ENCODE results near the gene BANP. TPM values are rescaled to one million over a fixed set of nuclear protein-coding genes. Genes with fewer than 3 reads are reported as not detected.
"Not testable (repeated sequence)": the region's sequence is repeated elsewhere in the genome, so short reads cannot be mapped to it uniquely, and the experiment has no call there.

Gene BANP
- total RNA-seq, 2 experiments from 2014 or later, result 35.1 to 38.6 TPM

- DNase-seq, result no peak
- CTCF ChIA-PET, result no interaction called here
- peaks cover 8% of the 10 kb centered on the region for H3K4me1 Mint-ChIP-seq (ENCODE audit: low read depth)
Observed at GRCh38 chr16:87996962-87997880, 46.0 kb downstream of the BANP start.

GRCh38 chr16:87998184-87998793 lies 47.1 kb downstream of the BANP start:
- H3K4me3 Mint-ChIP-seq; intact Hi-C loops (cut with micrococcal nuclease); H3K9me3 Mint-ChIP-seq; DNase-seq; H3K27me3 Mint-ChIP-seq (ENCODE audit: low read depth); H3K27ac Mint-ChIP-seq; H3K4me1 Mint-ChIP-seq (ENCODE audit: low read depth); CTCF ChIA-PET: not testable (repeated sequence)
- H3K36me3 Mint-ChIP-seq (ENCODE audit: low read depth), result peaks cover 13% of the 10 kb centered on the region

More at GRCh38 chr16:87996962-87997880, 46.0 kb downstream of the BANP start:
- no peaks in the 10 kb centered on the region for H3K27me3 Mint-ChIP-seq (ENCODE audit: low read depth)
- H3K9me3 Mint-ChIP-seq, result no peaks in the 10 kb centered on the region
- peaks cover 11% of the 10 kb centered on the region for H3K36me3 Mint-ChIP-seq (ENCODE audit: low read depth)
- intact Hi-C loops (cut with micrococcal nuclease), result no loop called here
- no peak overlapping the region for H3K27ac Mint-ChIP-seq
- H3K4me3 Mint-ChIP-seq, result no peak overlapping the region

- intact Hi-C loops (cut with micrococcal nuclease); H3K4me1 Mint-ChIP-seq (ENCODE audit: low read depth); CTCF ChIA-PET; H3K27ac Mint-ChIP-seq; H3K27me3 Mint-ChIP-seq (ENCODE audit: low read depth); DNase-seq; H3K4me3 Mint-ChIP-seq; H3K9me3 Mint-ChIP-seq: not testable (repeated sequence)
- H3K36me3 Mint-ChIP-seq (ENCODE audit: low read depth), result peaks cover 13% of the 10 kb centered on the region
Observed at GRCh38 chr16:87998992-87999391, 47.8 kb downstream of the BANP start.

GRCh38 chr16:88002211-88002610 lies 51.0 kb downstream of the BANP start:
- CTCF ChIA-PET, result interaction anchor here (0.8 kb wide), 1 partner anchor 17 kb away, joined by 4 read pairs; no protein-coding TSS in a partner anchor
- Mint-ChIP-seq H3K4me3 (no peak overlapping the region), H3K27ac (no peak overlapping the region), H3K27me3 (ENCODE audit: low read depth) (no peaks in the 10 kb centered on the region), H3K9me3 (no peaks in the 10 kb centered on the region), H3K36me3 (ENCODE audit: low read depth) (peaks cover 20% of the 10 kb centered on the region), H3K4me1 (ENCODE audit: low read depth) (peaks cover 8% of the 10 kb centered on the region)
- DNase-seq, result no peak
- intact Hi-C loops (cut with micrococcal nuclease), result no loop called here

GRCh38 chr16:88002749-88003148 lies 51.5 kb downstream of the BANP start:
- CTCF ChIA-PET, result no interaction called here
- H3K4me1 Mint-ChIP-seq (ENCODE audit: low read depth), result peaks cover 5% of the 10 kb centered on the region
- no peak overlapping the region for H3K27ac Mint-ChIP-seq

GRCh38 chr16:88003316-88003715 lies 52.1 kb downstream of the BANP start:
- intact Hi-C loops (cut with micrococcal nuclease), result no loop called here
- peaks cover 5% of the 10 kb centered on the region for H3K4me1 Mint-ChIP-seq (ENCODE audit: low read depth)
- no peaks in the 10 kb centered on the region for H3K27me3 Mint-ChIP-seq (ENCODE audit: low read depth)
- H3K36me3 Mint-ChIP-seq (ENCODE audit: low read depth), result peaks cover 29% of the 10 kb centered on the region
- no peak overlapping the region for H3K27ac Mint-ChIP-seq
- CTCF ChIA-PET, result no interaction called here
- DNase-seq, result no peak
- no peaks in the 10 kb centered on the region for H3K9me3 Mint-ChIP-seq
- H3K4me3 Mint-ChIP-seq, result no peak overlapping the region

More at GRCh38 chr16:88002749-88003148, 51.5 kb downstream of the BANP start:
- H3K27me3 Mint-ChIP-seq (ENCODE audit: low read depth), result no peaks in the 10 kb centered on the region
- intact Hi-C loops (cut with micrococcal nuclease), result no loop called here
- no peaks in the 10 kb centered on the region for H3K9me3 Mint-ChIP-seq
- H3K36me3 Mint-ChIP-seq (ENCODE audit: low read depth), result peaks cover 25% of the 10 kb centered on the region
- H3K4me3 Mint-ChIP-seq, result no peak overlapping the region
- DNase-seq, result no peak

- CTCF ChIA-PET, result interaction anchor here (1.5 kb wide), 1 partner anchor 40 kb away, joined by 3 read pairs; no protein-coding TSS in a partner anchor
- no peak overlapping the region for H3K4me3 Mint-ChIP-seq
- intact Hi-C loops (cut with micrococcal nuclease), result no loop called here
- peaks cover 5% of the 10 kb centered on the region for H3K4me1 Mint-ChIP-seq (ENCODE audit: low read depth)
- H3K27ac Mint-ChIP-seq, result no peak overlapping the region
- H3K27me3 Mint-ChIP-seq (ENCODE audit: low read depth), result no peaks in the 10 kb centered on the region
- peaks cover 26% of the 10 kb centered on the region for H3K36me3 Mint-ChIP-seq (ENCODE audit: low read depth)
- no peak for DNase-seq
- H3K9me3 Mint-ChIP-seq, result no peaks in the 10 kb centered on the region
Observed at GRCh38 chr16:88003736-88004135, 52.5 kb downstream of the BANP start.

- Mint-ChIP-seq H3K27me3 (ENCODE audit: low read depth) (no peaks in the 10 kb centered on the region), H3K27ac (no peak overlapping the region), H3K9me3 (no peaks in the 10 kb centered on the region), H3K4me3 (no peak overlapping the region), H3K36me3 (ENCODE audit: low read depth) (peaks cover 24% of the 10 kb centered on the region), H3K4me1 (ENCODE audit: low read depth) (peaks cover 5% of the 10 kb centered on the region)
- CTCF ChIA-PET, result interaction anchor here (1.0 to 1.5 kb wide), 3 partner anchors 41 to 48 kb away, joined by 3 read pairs; no protein-coding TSS in a partner anchor
- no peak for DNase-seq
- intact Hi-C loops (cut with micrococcal nuclease), result no loop called here
Observed at GRCh38 chr16:88004391-88004790, 53.2 kb downstream of the BANP start.

- Mint-ChIP-seq H3K27me3 (ENCODE audit: low read depth) (no peaks in the 10 kb centered on the region), H3K4me3 (no peak overlapping the region), H3K4me1 (ENCODE audit: low read depth) (peaks cover 11% of the 10 kb centered on the region), H3K27ac (peak overlapping the region; percentile 36), H3K36me3 (ENCODE audit: low read depth) (peaks cover 28% of the 10 kb centered on the region), H3K9me3 (no peaks in the 10 kb centered on the region)
- peak; percentile 24 for DNase-seq
- intact Hi-C loops (cut with micrococcal nuclease), result loop anchor here (1.0 kb wide), 1 partner anchor 48 kb away; no protein-coding TSS in a partner anchor
- CTCF ChIA-PET, result interaction anchor here (1.0 to 1.5 kb wide), 3 partner anchors 41 to 49 kb away, joined by 3 read pairs; no protein-coding TSS in a partner anchor
Observed at GRCh38 chr16:88005181-88005581, 53.9 kb downstream of the BANP start.

GRCh38 chr16:88005968-88006367 lies 54.7 kb downstream of the BANP start:
- Mint-ChIP-seq H3K4me1 (ENCODE audit: low read depth) (peaks cover 11% of the 10 kb centered on the region), H3K27me3 (ENCODE audit: low read depth) (no peaks in the 10 kb centered on the region), H3K4me3 (no peak overlapping the region), H3K36me3 (ENCODE audit: low read depth) (peaks cover 30% of the 10 kb centered on the region), H3K27ac (no peak overlapping the region), H3K9me3 (no peaks in the 10 kb centered on the region)
- CTCF ChIA-PET, result no interaction called here
- intact Hi-C loops (cut with micrococcal nuclease), result loop anchor here (1.0 kb wide), 1 partner anchor 49 kb away; no protein-coding TSS in a partner anchor
- DNase-seq, result no peak

- DNase-seq, result no peak
- Mint-ChIP-seq H3K27ac (no peak overlapping the region), H3K36me3 (ENCODE audit: low read depth) (peaks cover 27% of the 10 kb centered on the region), H3K4me1 (ENCODE audit: low read depth) (peaks cover 7% of the 10 kb centered on the region), H3K27me3 (ENCODE audit: low read depth) (no peaks in the 10 kb centered on the region), H3K4me3 (no peak overlapping the region), H3K9me3 (no peaks in the 10 kb centered on the region)
- intact Hi-C loops (cut with micrococcal nuclease), result no loop called here
- CTCF ChIA-PET, result no interaction called here
Observed at GRCh38 chr16:88007321-88007731, 56.1 kb downstream of the BANP start.

- CTCF ChIA-PET, result interaction anchor here (0.6 to 1.4 kb wide), 2 partner anchors 52 to 222 kb away, joined by 3 to 5 read pairs; no protein-coding TSS in a partner anchor
- H3K9me3 Mint-ChIP-seq, result no peaks in the 10 kb centered on the region
- H3K4me1 Mint-ChIP-seq (ENCODE audit: low read depth), result peaks cover 7% of the 10 kb centered on the region
- DNase-seq, result no peak
- intact Hi-C loops (cut with micrococcal nuclease), result no loop called here
- no peak overlapping the region for H3K4me3 Mint-ChIP-seq
- no peak overlapping the region for H3K27ac Mint-ChIP-seq
- peaks cover 26% of the 10 kb centered on the region for H3K36me3 Mint-ChIP-seq (ENCODE audit: low read depth)
- no peaks in the 10 kb centered on the region for H3K27me3 Mint-ChIP-seq (ENCODE audit: low read depth)
Observed at GRCh38 chr16:88008840-88009239, 57.6 kb downstream of the BANP start.
